Neural cell (in vitro differentiated cells): Measurements from ENCODE around the gene WDR54. TPM values are rescaled to one million over a fixed set of nuclear protein-coding genes. Genes with fewer than 3 reads are reported as not detected.

Source experiments
- H2AFZ ChIP-seq: fragments of 200-600, 300-800 bp; sonication (generic), shearing (Covaris generic); 2 replicates; pipeline ENCODE4 v1.6.0; 2014; ENCODE audit warnings: low read depth, mild to moderate bottlenecking, antibody characterized with exemption, low read length, moderate library complexity
- H3F3A ChIP-seq: fragments of 200-600 bp; shearing (Covaris generic); 2 replicates; pipeline ENCODE4 v1.6.1; 2016; ENCODE audit warnings: mild to moderate bottlenecking, moderate library complexity, mixed read lengths, antibody characterized with exemption, low read length; ENCODE audit not compliant: insufficient read depth, poor library complexity, severe bottlenecking
- H3K27ac ChIP-seq: fragments of 200-600, 300-800 bp; sonication (generic), shearing (Covaris generic); 2 replicates; pipeline ENCODE4 v1.5.1; 2014; ENCODE audit warnings: mild to moderate bottlenecking, low read length, moderate library complexity
- H3K27me3 ChIP-seq: fragments of 300-800, 200-600 bp; sonication (generic), shearing (Covaris generic); 2 replicates; pipeline ENCODE4 v1.6.0; 2014; ENCODE audit warnings: mild to moderate bottlenecking, low read depth, low read length, moderate library complexity; ENCODE audit not compliant: insufficient read depth
- H3K36me3 ChIP-seq: fragments of 300-800, 200-600 bp; sonication (generic), shearing (Covaris generic); 2 replicates; pipeline ENCODE4 v1.5.1; 2014; ENCODE audit warnings: mild to moderate bottlenecking, antibody characterized with exemption, low read length, moderate library complexity; ENCODE audit not compliant: insufficient read depth
- H3K4me2 ChIP-seq: fragments of 300-800, 200-600 bp; sonication (generic), shearing (Covaris generic); 2 replicates; pipeline ENCODE4 v1.6.0; 2014; ENCODE audit warnings: mild to moderate bottlenecking, low read length
- H3K4me3 ChIP-seq: fragments of 300-800, 200-600 bp; sonication (generic), shearing (Covaris generic); 2 replicates; pipeline ENCODE4 v1.5.1; 2014; ENCODE audit warnings: mild to moderate bottlenecking, low read length, moderate library complexity
- H3K79me2 ChIP-seq: fragments of 200-600 bp; shearing (Covaris generic); replicated peaks from 2 replicates; pipeline ENCODE4 v1.6.0; 2014; ENCODE audit warnings: mild to moderate bottlenecking, low read length, moderate library complexity; ENCODE audit not compliant: insufficient read depth
- H3K9ac ChIP-seq: fragments of 300-800, 200-600 bp; sonication (generic), shearing (Covaris generic); 2 replicates; pipeline ENCODE4 v1.6.1; 2016; ENCODE audit warnings: mild to moderate bottlenecking, low read length, mixed read lengths
- H3K9me2 ChIP-seq: fragments of 200-600 bp; shearing (Covaris generic); 2 replicates; pipeline ENCODE4 v1.6.1; 2016; ENCODE audit warnings: mild to moderate bottlenecking, low read length, mixed read lengths; ENCODE audit not compliant: insufficient read depth
- H3K9me3 ChIP-seq: fragments of 200-600, 300-800 bp; sonication (generic), shearing (Covaris generic); 2 replicates; pipeline ENCODE4 v1.6.1; 2016; ENCODE audit warnings: mild to moderate bottlenecking, mixed run types, low read length, moderate library complexity, mixed read lengths
- H4K20me1 ChIP-seq: fragments of 200-600 bp; shearing (Covaris generic); 2 replicates; pipeline ENCODE4 v1.6.1; 2016; ENCODE audit warnings: mild to moderate bottlenecking, mixed run types; ENCODE audit not compliant: insufficient read depth
- CTCF ChIP-seq: fragments of 450-650 bp; IDR thresholded peaks from 2 replicates; pipeline ENCODE4 v1.5.1; 2014; ENCODE audit warnings: antibody characterized with exemption, mild to moderate bottlenecking, moderate library complexity; ENCODE audit not compliant: poor library complexity, severe bottlenecking
- EP300 ChIP-seq: fragments of 450-650 bp; conservative IDR thresholded peaks from 2 replicates; pipeline ENCODE4 v1.6.1; 2014; ENCODE audit warnings: antibody characterized with exemption, mild to moderate bottlenecking, moderate library complexity; ENCODE audit not compliant: poor library complexity, severe bottlenecking
- EZH2 ChIP-seq: fragments of 200-600, 300-800 bp; shearing (Covaris generic), sonication (generic); IDR thresholded peaks from 2 replicates; pipeline ENCODE4 v1.6.1; 2014; ENCODE audit warnings: antibody characterized with exemption, low read length, borderline replicate concordance, mild to moderate bottlenecking; ENCODE audit not compliant: insufficient read depth, poor library complexity, severe bottlenecking
- MXI1 ChIP-seq: fragments of 450-650 bp; conservative IDR thresholded peaks from 2 replicates; pipeline ENCODE4 v1.6.1; 2014; ENCODE audit warnings: antibody characterized with exemption, mild to moderate bottlenecking; ENCODE audit not compliant: poor library complexity, severe bottlenecking
- POLR2AphosphoS5 ChIP-seq: IDR thresholded peaks from 2 replicates; pipeline ENCODE4 v1.6.1; 2012
- RAD21 ChIP-seq: fragments of 450-650 bp; conservative IDR thresholded peaks from 2 replicates; pipeline ENCODE4 v1.6.1; 2014; ENCODE audit warnings: antibody characterized with exemption, mild to moderate bottlenecking, moderate library complexity
- REST ChIP-seq: IDR thresholded peaks from 2 replicates; pipeline ENCODE4 v1.6.1; 2012; ENCODE audit warnings: borderline replicate concordance
- SMC3 ChIP-seq: fragments of 450-650 bp; conservative IDR thresholded peaks from 2 replicates; pipeline ENCODE4 v1.6.1; 2014; ENCODE audit warnings: antibody characterized with exemption, mild to moderate bottlenecking, moderate library complexity; ENCODE audit not compliant: poor library complexity
- TAF1 ChIP-seq: IDR thresholded peaks from 2 replicates; pipeline ENCODE4 v1.6.1; 2012; ENCODE audit warnings: low read depth
- polyA plus RNA-seq: library from polyadenylated mRNA; depleted of rRNA; stranded (reverse); fragments of >200 nt; gene quantifications from 2 replicates; pipeline ENCODE4 v1.2.3, GENCODE V29; 2014

The WDR54 gene
- polyA plus RNA-seq, 1 donor from 2014 or later, result 110 TPM

- H3F3A ChIP-seq, result no peaks in the 10 kb centered on the region
- no peak overlapping the region for H3K4me2 ChIP-seq
- no peak overlapping the region for H3K27ac ChIP-seq
- H3K4me3 ChIP-seq, result no peak overlapping the region
- no peak overlapping the region for H2AFZ ChIP-seq
- H3K36me3 ChIP-seq, result no peaks in the 10 kb centered on the region
- H3K9me2 ChIP-seq, result no peaks in the 10 kb centered on the region
- TF ChIP-seq MXI1 (no peak), EP300 (no peak), EZH2 (no peak), REST (no peak), POLR2AphosphoS5 (no peak), CTCF (no peak), RAD21 (no peak), SMC3 (no peak), TAF1 (no peak)
- no peaks in the 10 kb centered on the region for H4K20me1 ChIP-seq
- no peaks in the 10 kb centered on the region for H3K27me3 ChIP-seq
- H3K9ac ChIP-seq, result no peak overlapping the region
- no peaks in the 10 kb centered on the region for H3K9me3 ChIP-seq
- no peaks in the 10 kb centered on the region for H3K79me2 ChIP-seq
Measured at GRCh38 chr2:74427551-74427950, 6.0 kb downstream of the WDR54 start.

- H3K27ac ChIP-seq, result no peak overlapping the region
- no peaks in the 10 kb centered on the region for H3K27me3 ChIP-seq
- H3K4me2 ChIP-seq, result no peak overlapping the region
- no peak overlapping the region for H3K9ac ChIP-seq
- H3F3A ChIP-seq, result no peaks in the 10 kb centered on the region
- no peaks in the 10 kb centered on the region for H3K36me3 ChIP-seq
- H3K9me3 ChIP-seq, result no peaks in the 10 kb centered on the region
- no peaks in the 10 kb centered on the region for H3K9me2 ChIP-seq
- no peak for TF ChIP-seq CTCF
- TF ChIP-seq POLR2AphosphoS5, result no peak
- no peak for TF ChIP-seq TAF1
- TF ChIP-seq REST, result no peak
- no peak for TF ChIP-seq SMC3
- TF ChIP-seq MXI1, result no peak
- no peak for TF ChIP-seq EZH2
- TF ChIP-seq EP300, result no peak
- no peak for TF ChIP-seq RAD21
- H3K4me3 ChIP-seq, result no peak overlapping the region
- H3K79me2 ChIP-seq, result no peaks in the 10 kb centered on the region
- no peaks in the 10 kb centered on the region for H4K20me1 ChIP-seq
- no peak overlapping the region for H2AFZ ChIP-seq
Measured at GRCh38 chr2:74428675-74429074, 7.1 kb downstream of the WDR54 start.
